ENCODE data around the gene TMEM120A.
A peak's percentile ranks its signal among the peaks of the same experiment; 100 is the strongest.
"Not testable (repeated sequence)": the region's sequence is repeated elsewhere in the genome, so short reads cannot be mapped to it uniquely, and the experiment has no call there.

TMEM120A gene

DNA sequence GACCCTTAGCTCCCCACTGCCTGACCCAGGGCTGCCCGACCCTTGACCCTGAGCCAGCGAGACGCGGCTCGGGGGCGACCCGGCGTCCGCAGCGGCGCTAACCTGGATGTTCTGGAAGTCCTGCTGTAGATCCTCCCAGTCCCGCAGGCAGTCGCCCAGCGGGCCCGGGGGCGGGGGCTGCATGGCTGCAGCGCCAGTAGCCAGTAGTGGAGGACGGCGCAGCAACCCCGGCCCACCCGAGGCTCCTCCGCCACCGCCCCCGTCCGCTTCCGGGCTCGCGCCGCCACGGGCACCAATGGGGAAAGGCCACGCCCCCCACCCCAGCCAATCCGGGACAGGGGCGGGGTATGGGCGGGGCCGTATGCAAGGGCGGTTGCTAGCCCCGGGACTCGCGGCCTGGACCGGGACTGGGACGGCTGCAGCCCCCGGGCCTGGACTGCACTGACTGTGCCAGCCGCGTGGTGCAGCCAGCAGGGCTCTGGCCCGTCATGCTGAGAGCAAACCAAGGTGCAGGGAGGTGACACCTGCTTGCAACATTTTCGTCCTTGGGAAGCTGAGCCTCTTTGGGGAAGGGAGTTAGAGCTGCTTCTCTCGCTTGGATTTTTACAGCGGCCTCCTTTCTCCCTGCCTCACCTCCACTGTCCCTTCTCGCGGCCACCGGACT lies at the start of gene TMEM120A:
TSS of gene TMEM120A (minus strand) at position 208 of the 664 bp plus-strand sequence. CDS start at position 183, 25 bp downstream.
- FAIRE-seq (no peak), DNase-seq (ENCODE audit: insufficient read length, low spot score) (peak; percentile 97)
- TF ChIP-seq POLR2A (IDR thresholded peaks at IDR 0.05; ENCODE audit: low read depth, low read length), result peak; percentile 76

DNA sequence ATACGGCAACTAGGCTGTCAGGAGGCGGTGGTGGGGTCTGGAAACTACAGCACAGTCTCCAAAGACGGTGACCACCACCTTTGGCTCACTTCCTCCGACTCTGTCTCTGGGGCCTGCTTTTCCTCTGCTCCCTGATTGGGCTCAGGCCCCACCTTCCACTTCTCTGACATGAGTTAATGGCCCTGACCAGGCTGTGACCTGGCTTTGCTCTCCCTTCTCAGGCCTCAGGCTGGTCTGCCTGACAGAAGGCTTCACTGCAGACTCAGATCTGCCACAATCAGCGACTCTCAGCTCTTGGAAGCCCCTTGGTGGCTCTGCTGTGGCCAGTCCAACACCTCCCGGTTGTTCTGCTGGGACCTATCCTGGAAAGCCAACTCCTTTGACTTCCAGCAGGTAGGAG lies 45.7 kb upstream of the TMEM120A start:
- no peak for FAIRE-seq
- TF ChIP-seq POLR2A (IDR thresholded peaks at IDR 0.05; ENCODE audit: low read depth, low read length), result no peak
- no peak for DNase-seq (ENCODE audit: insufficient read length, low spot score)

DNA sequence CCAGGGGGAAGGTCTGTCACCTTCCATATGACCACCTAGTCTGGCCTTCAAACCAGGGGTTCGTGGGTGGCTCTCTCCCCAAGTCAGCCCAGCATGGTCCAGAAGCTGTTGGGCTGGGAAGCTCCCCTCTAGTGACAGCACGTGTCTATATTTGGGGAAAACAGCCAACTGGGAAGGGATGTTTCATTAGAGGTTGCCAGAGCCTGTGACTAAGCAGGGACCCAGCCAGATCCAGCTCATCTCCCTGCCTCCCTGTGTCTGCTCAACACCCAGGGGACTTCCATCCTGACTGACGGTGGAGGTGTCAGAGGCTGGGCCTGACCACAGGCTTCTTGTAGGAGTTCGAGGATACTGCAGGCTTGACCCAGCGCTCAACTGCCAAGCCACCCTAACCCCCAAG lies 42.9 kb upstream of the TMEM120A start:
- DNase-seq (ENCODE audit: insufficient read length, low spot score) (peak; percentile 61), FAIRE-seq (no peak)
- no peak for TF ChIP-seq POLR2A (IDR thresholded peaks at IDR 0.05; ENCODE audit: low read depth, low read length)

- no peak for TF ChIP-seq POLR2A (IDR thresholded peaks at IDR 0.05; ENCODE audit: low read depth, low read length)
- DNase-seq (ENCODE audit: insufficient read length, low spot score), result no peak
- no peak for FAIRE-seq
These were observed 37.6 kb upstream of the TMEM120A start for GRCh38 chr7:76031964-76032363.

GRCh38 chr7:76029682-76030081 lies 35.3 kb upstream of the TMEM120A start:
- DNase-seq (ENCODE audit: insufficient read length, low spot score); FAIRE-seq: not testable (repeated sequence)

DNA sequence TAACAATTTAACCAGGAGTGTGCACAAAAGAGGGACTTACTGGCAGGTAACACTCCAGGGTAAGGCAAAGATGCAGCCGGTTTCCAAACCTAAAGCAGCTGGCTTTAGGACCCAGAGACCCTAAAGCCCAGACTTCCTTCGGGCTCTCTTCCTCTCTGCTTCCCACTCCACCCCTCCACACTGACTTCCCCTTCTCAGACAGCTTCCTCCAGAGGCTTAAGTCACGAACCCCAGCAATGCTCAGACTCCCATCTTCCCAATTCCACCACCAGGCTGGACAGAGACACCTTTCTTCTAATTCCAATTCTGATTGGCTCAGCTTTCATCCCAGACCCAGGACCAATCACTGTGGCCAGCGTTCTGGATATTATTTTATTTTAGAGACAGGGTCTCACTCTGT lies 28.6 kb upstream of the TMEM120A start:
- no peak for DNase-seq (ENCODE audit: insufficient read length, low spot score)
- TF ChIP-seq POLR2A (IDR thresholded peaks at IDR 0.05; ENCODE audit: low read depth, low read length), result no peak
- no peak for FAIRE-seq

GRCh38 chr7:76022026-76022780 lies 27.8 kb upstream of the TMEM120A start:
- no peak for DNase-seq (ENCODE audit: insufficient read length, low spot score)
- FAIRE-seq, result no peak
- TF ChIP-seq POLR2A (IDR thresholded peaks at IDR 0.05; ENCODE audit: low read depth, low read length), result no peak

DNA sequence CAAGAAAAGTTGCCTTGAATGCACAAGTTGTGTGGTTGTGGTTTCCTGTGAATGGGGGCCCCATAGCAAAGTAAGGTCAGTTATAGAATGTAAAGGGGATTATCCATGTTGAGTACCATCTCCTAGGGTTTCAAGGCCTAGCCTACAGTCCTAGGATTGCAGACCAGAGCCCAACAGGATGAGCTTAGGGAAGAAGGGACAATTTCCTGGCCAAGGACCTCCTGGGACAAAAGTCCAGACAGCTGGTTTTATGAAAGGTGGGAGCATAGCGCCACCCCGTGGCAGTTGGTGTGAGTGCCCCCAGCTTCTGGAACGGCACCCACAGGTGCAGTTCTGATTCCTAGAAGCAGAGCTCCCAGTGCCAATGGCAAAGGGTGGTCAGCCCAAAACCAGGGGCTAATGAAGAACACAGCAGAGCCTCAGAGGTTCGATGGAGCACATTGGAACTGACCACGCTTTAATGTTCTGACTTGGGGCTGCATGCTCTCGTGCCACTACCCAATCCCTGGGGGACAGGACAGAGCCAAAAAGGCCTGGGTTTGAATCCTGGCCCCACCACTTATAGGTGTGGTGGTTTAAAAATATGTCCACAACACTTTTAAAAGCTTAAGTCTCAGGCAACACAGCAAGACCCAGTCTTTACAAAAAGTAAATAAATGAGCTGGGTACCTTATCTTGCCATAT lies 25.8 kb upstream of the TMEM120A start:
- no peak for TF ChIP-seq POLR2A (IDR thresholded peaks at IDR 0.05; ENCODE audit: low read depth, low read length)
- FAIRE-seq (no peak), DNase-seq (ENCODE audit: insufficient read length, low spot score) (peak; percentile 75)

DNA sequence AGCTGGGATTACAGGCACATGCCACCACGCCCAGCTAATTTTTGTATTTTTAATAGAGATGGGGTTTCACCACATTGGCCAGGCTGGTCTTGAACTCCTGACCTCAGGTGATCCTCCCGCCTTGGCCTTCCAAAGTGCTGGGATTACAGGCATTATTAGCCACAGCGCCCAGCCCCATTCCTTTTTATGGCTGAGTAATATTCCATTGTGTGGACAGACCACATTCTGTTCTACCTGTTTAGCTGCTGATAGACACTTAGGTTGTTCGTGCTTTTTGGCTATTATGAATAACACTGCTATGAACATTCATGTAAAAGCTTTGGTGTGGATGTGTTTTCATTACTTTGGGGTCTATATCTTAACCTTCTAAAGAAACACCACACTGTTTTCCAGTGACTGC lies 24.1 kb upstream of the TMEM120A start:
- not testable (repeated sequence) for DNase-seq (ENCODE audit: insufficient read length, low spot score); FAIRE-seq

GRCh38 chr7:76016191-76016947 lies 22.0 kb upstream of the TMEM120A start:
- DNase-seq (ENCODE audit: insufficient read length, low spot score), result no peak
- TF ChIP-seq POLR2A (IDR thresholded peaks at IDR 0.05; ENCODE audit: low read depth, low read length), result no peak
- FAIRE-seq, result no peak

GRCh38 chr7:76011442-76011861 lies 17.1 kb upstream of the TMEM120A start:
- no peak for TF ChIP-seq POLR2A (IDR thresholded peaks at IDR 0.05; ENCODE audit: low read depth, low read length)
- no peak for DNase-seq (ENCODE audit: insufficient read length, low spot score)
- FAIRE-seq, result no peak

DNA sequence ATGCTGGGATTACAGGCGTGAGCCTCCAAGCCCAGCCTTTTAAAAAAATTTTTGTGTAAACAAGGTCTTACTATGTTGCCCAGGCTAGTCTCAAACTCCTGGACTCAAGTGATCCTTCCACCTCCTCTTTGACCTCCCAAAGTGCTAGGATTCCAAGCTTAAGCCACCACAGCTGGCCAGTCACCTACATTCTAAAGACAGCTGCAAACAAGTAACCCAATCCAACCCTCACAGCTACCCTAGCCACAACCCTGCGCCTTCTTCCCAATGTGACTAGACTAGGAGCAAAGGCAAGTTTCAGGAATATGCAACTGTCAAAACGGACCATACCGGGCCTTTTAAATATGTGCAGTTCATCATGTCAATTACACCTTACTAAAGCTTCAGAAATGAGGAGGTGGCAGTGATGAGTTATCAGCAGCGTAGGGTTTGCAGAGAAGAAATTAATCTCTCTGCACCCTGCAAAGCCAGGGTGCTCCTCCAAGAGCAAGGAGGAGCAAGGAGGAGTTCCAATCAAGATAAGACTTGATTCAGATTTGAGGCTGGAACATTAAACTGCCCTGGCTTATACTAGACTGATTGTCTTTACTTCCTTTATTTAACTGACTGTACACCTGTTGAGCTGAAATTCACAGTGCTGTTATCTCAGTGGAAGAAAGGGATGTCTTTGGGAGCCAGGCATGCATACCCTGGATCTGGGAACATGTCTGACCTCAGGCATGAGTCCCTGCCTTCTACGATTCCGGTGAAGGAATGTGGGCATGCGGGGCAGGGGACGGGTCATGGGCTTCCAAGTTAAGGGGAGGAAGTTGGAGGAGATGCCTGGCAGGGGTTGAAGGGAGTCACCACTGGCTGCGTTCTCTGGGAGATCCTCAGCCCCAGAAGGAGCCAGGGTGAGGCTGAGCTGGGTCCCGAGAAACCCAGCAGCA lies 15.5 kb upstream of the TMEM120A start:
- FAIRE-seq, result no peak

GRCh38 chr7:76008156-76008687 lies 13.8 kb upstream of the TMEM120A start:
- no peak for FAIRE-seq
- no peak for TF ChIP-seq POLR2A (IDR thresholded peaks at IDR 0.05; ENCODE audit: low read depth, low read length)
- DNase-seq (ENCODE audit: insufficient read length, low spot score), result no peak

More for the DNA sequence above, 15.5 kb upstream of the TMEM120A start:
- DNase-seq (ENCODE audit: insufficient read length, low spot score), result no peak
- no peak for TF ChIP-seq POLR2A (IDR thresholded peaks at IDR 0.05; ENCODE audit: low read depth, low read length)

DNA sequence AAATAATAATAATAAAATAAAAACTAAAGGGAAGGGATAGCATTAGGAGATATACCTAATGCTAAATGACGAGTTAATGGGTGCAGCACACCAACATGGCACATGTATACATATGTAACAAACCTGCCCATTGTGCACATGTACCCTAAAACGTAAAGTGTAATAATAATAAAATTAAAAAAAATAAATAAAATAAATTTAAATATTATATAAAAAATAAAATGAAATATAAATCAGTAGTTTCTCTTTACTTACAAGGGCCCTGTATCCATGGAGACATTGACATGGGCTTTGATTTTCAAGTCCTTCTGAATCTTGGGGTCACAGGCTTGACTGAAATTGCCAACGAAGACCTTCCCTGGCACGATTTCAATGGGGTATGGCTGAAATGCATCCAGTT lies 10.6 kb upstream of the TMEM120A start:
- FAIRE-seq; DNase-seq (ENCODE audit: insufficient read length, low spot score): not testable (repeated sequence)
